IMR-90 (cell line): ENCODE results near the gene SCYGR1. TPM values are rescaled to one million over a fixed set of nuclear protein-coding genes. Genes with fewer than 3 reads are reported as not detected.
A peak's percentile ranks its signal among the peaks of the same experiment; 100 is the strongest.

Experiments
- ATAC-seq: fragments of 200-7000 bp; cut with Tn5 transposase; 2 replicates; pipeline ENCODE4 v1.9.1; 2020; ENCODE audit warnings: low read depth, mild to moderate bottlenecking, moderate library complexity
- BruUV-seq: library from RNA; stranded (reverse); fragments of 400-500 nt; replicated peaks from 2 replicates; lab custom pipeline; 2021; lab: Mats Ljungman, UMichigan
- CTCF ChIA-PET: fragments of 300-600 bp; formaldehyde crosslinking; extraction: SDS; loops from one replicate; lab custom pipeline; 2021; ENCODE audit warnings: antibody characterized with exemption; lab: Yijun Ruan, JAX
- POLR2A ChIA-PET: fragments of 300-600 bp; sonication (Branson Sonifier 250); formaldehyde crosslinking; loops from one replicate; lab custom pipeline; 2022; ENCODE audit warnings: antibody characterized with exemption; ENCODE audit not compliant: unreplicated experiment; lab: Charles Lee
- DNase-seq: peaks from one replicate; pipeline ENCODE4 v3.0.0; 2013
- H2AFZ ChIP-seq: replicated peaks from 2 replicates; pipeline ENCODE3; 2013; ENCODE audit warnings: low read length, mild to moderate bottlenecking; ENCODE audit not compliant: poor library complexity
- H2AK5ac ChIP-seq: 2 replicates; pipeline ENCODE4 v1.6.1; 2013; ENCODE audit warnings: low read depth, low read length, inconsistent platforms
- H2AK9ac ChIP-seq: replicated peaks from 2 replicates; pipeline ENCODE3; 2013; ENCODE audit warnings: mild to moderate bottlenecking, low read depth, low read length, moderate library complexity; ENCODE audit not compliant: poor library complexity
- H2BK120ac ChIP-seq: 2 replicates; pipeline ENCODE4 v1.6.1; 2013; ENCODE audit warnings: low read depth, low read length, inconsistent platforms
- H2BK15ac ChIP-seq: 3 replicates; pipeline ENCODE4 v1.6.1; 2013; ENCODE audit warnings: low read depth, low read length, inconsistent platforms
- H2BK20ac ChIP-seq: 2 replicates; pipeline ENCODE4 v1.6.1; 2013; ENCODE audit warnings: low read depth, mild to moderate bottlenecking, inconsistent platforms, low read length, moderate library complexity
- H2BK5ac ChIP-seq: 2 replicates; pipeline ENCODE4 v1.6.1; 2013; ENCODE audit warnings: mild to moderate bottlenecking, low read depth, low read length, inconsistent platforms; ENCODE audit not compliant: poor library complexity, severe bottlenecking
- H3K14ac ChIP-seq: replicated peaks from 2 replicates; pipeline ENCODE4 v1.6.1; 2013; ENCODE audit warnings: low read depth, low read length, inconsistent platforms
- H3K18ac ChIP-seq: 2 replicates; pipeline ENCODE4 v1.6.1; 2013; ENCODE audit warnings: low read depth, low read length, control low read depth
- H3K23ac ChIP-seq: 2 replicates; pipeline ENCODE4 v1.6.1; 2013; ENCODE audit warnings: low read depth, low read length, inconsistent platforms
- H3K27ac ChIP-seq: 2 replicates; pipeline ENCODE4 v1.5.1; 2013; ENCODE audit warnings: mild to moderate bottlenecking, control low read depth, low read length; ENCODE audit not compliant: insufficient read depth
- H3K27me3 ChIP-seq: 2 replicates; pipeline ENCODE4 v1.6.1; 2013; ENCODE audit warnings: low read length; ENCODE audit not compliant: control insufficient read depth, insufficient read depth
- H3K36me3 ChIP-seq: 2 replicates; pipeline ENCODE4 v1.6.1; 2013; ENCODE audit warnings: low read length, mixed read lengths; ENCODE audit not compliant: control insufficient read depth, insufficient read depth
- H3K4ac ChIP-seq: 2 replicates; pipeline ENCODE4 v1.6.1; 2013; ENCODE audit warnings: low read depth, low read length, inconsistent platforms
- H3K4me1 ChIP-seq: 2 replicates; pipeline ENCODE4 v1.6.1; 2013; ENCODE audit warnings: low read length, mixed read lengths; ENCODE audit not compliant: control insufficient read depth, insufficient read depth
- H3K4me2 ChIP-seq: 2 replicates; pipeline ENCODE4 v1.6.1; 2013; ENCODE audit warnings: low read depth, mild to moderate bottlenecking, control low read depth, low read length, moderate library complexity
- H3K4me3 ChIP-seq: 2 replicates; pipeline ENCODE4 v1.5.1; 2013; ENCODE audit warnings: low read depth, mild to moderate bottlenecking, control low read depth, low read length, moderate library complexity; ENCODE audit not compliant: insufficient read depth
- H3K56ac ChIP-seq: 2 replicates; pipeline ENCODE4 v1.6.1; 2013; ENCODE audit warnings: low read length, inconsistent platforms; ENCODE audit not compliant: insufficient read depth; ENCODE audit errors: extremely low read depth
- H3K79me1 ChIP-seq, 2 experiments: 2 replicates each; pipeline ENCODE4 v1.6.1; 2013; ENCODE audit warnings: low read length in 2 of 2, inconsistent platforms in 1 of 2, low read depth in 1 of 2
- H3K9ac ChIP-seq: 2 replicates; pipeline ENCODE4 v1.6.1; 2013; ENCODE audit warnings: low read depth, low read length, control low read depth
- H3K9me1 ChIP-seq: 2 replicates; pipeline ENCODE4 v1.6.1; 2013; ENCODE audit warnings: low read length, inconsistent platforms; ENCODE audit not compliant: insufficient read depth
- H3K9me3 ChIP-seq: 2 replicates; pipeline ENCODE4 v1.6.1; 2013; ENCODE audit warnings: low read length; ENCODE audit not compliant: control insufficient read depth, insufficient read depth
- H4K20me1 ChIP-seq: 2 replicates; pipeline ENCODE4 v1.6.1; 2013; ENCODE audit warnings: low read length, inconsistent platforms; ENCODE audit not compliant: insufficient read depth
- H4K5ac ChIP-seq: 2 replicates; pipeline ENCODE4 v1.6.1; 2013; ENCODE audit warnings: mild to moderate bottlenecking, low read depth, low read length, control low read depth
- H4K8ac ChIP-seq, 2 experiments: 2 replicates each; pipeline ENCODE4 v1.6.1; 2013; ENCODE audit warnings: low read depth in 2 of 2, low read length in 2 of 2, control low read depth in 1 of 2, inconsistent platforms in 1 of 2
- H4K91ac ChIP-seq: 2 replicates; pipeline ENCODE4 v1.6.1; 2013; ENCODE audit warnings: low read depth, low read length, inconsistent platforms; ENCODE audit not compliant: insufficient read depth
- BHLHE40 ChIP-seq: fragments of 150-350 bp; IDR thresholded peaks from 2 replicates; pipeline ENCODE4 v1.6.1; 2016; ENCODE audit warnings: mild to moderate bottlenecking, low read depth, low read length
- CTCF ChIP-seq: conservative IDR thresholded peaks from 2 replicates; pipeline ENCODE4 v1.5.1; 2012; ENCODE audit warnings: mild to moderate bottlenecking, low read depth, low read length, improper control_type of control experiment
- FOS ChIP-seq: fragments of 150-350 bp; IDR thresholded peaks from 2 replicates; pipeline ENCODE4 v1.6.1; 2016; ENCODE audit warnings: low read depth, low read length
- MAFK ChIP-seq: IDR thresholded peaks from 2 replicates; pipeline ENCODE4 v1.6.1; 2012; ENCODE audit warnings: low read depth, low read length, improper control_type of control experiment
- NFE2L2 ChIP-seq: fragments of 150-350 bp; IDR thresholded peaks from 2 replicates; pipeline ENCODE4 v1.6.1; 2016; ENCODE audit warnings: low read depth, mild to moderate bottlenecking, low read length
- POLR2A ChIP-seq: IDR thresholded peaks from 2 replicates; pipeline ENCODE4 v1.6.1; 2012; ENCODE audit warnings: mild to moderate bottlenecking, low read depth, low read length
- RAD21 ChIP-seq: IDR thresholded peaks from 2 replicates; pipeline ENCODE4 v1.6.1; 2012; ENCODE audit warnings: low read length, improper control_type of control experiment
- RFX5 ChIP-seq: IDR thresholded peaks from 2 replicates; pipeline ENCODE4 v1.8.0; 2012; ENCODE audit warnings: low read depth, mild to moderate bottlenecking, low read length, moderate library complexity
- SMC3 ChIP-seq: fragments of 150-350 bp; IDR thresholded peaks from 2 replicates; pipeline ENCODE4 v1.6.1; 2016; ENCODE audit warnings: low read depth, mild to moderate bottlenecking, antibody characterized with exemption, low read length, moderate library complexity
- WGBS, 2 experiments: methylation state at CpG; one replicate each; pipeline versions ENCODE4 v1.1.5 to v1.1.7; 2013; ENCODE audit warnings: missing lambda C conversion rate in 2 of 2; ENCODE audit not compliant: insufficient read length in 1 of 2; ENCODE audit errors: extremely low coverage in 2 of 2; 5-methylcytosine and 5-hydroxymethylcytosine counted together
- dilution Hi-C: fragments of 300-500 bp; cut with HindIII; formaldehyde crosslinking; loops from one replicate; pipeline ENCODE4 v1.14.3; 2018; ENCODE audit warnings: low sequenced_read_pairs; ENCODE audit not compliant: unreplicated experiment
- in situ Hi-C: fragments of 300-500 bp; cut with MboI; formaldehyde crosslinking; loops from 3 replicates; pipeline ENCODE4 v1.14.3; 2019; ENCODE audit warnings: low sequenced_read_pairs, inconsistent platforms, mixed read lengths
- intact Hi-C: fragments of 100-400 bp; cut with micrococcal nuclease; formaldehyde crosslinking; loops from 2 replicates; pipeline ENCODE4 v1.10.0; 2022
- polyA plus RNA-seq, 3 experiments: library from polyadenylated mRNA; depleted of rRNA; stranded (reverse); fragments of >200 nt; gene quantifications; 2 replicates each; pipeline ENCODE4 v1.2.3, GENCODE V29; 2012; ENCODE audit warnings: low replicate concordance in 1 of 3
- total RNA-seq: library from RNA; depleted of rRNA; stranded (reverse); fragments of >200 nt; gene quantifications from 2 replicates; pipeline ENCODE4 v1.2.3, GENCODE V29; 2012

SCYGR1 gene
- total and polyA plus RNA-seq, 2 of the 4 experiments (the other 2 are of a cell fraction), result not detected

GRCh38 chr2:227411320-227411989 is 23.7 kb upstream of the SCYGR1 start:
- Histone ChIP-seq H3K9me3 (no peaks in the 10 kb centered on the region), H4K91ac (no peak overlapping the region), H3K27ac (no peak overlapping the region), H2AFZ (no peak overlapping the region), H3K4me1 (peaks cover 6% of the 10 kb centered on the region), H2BK20ac (no peak overlapping the region), H2AK9ac (no peak overlapping the region), H3K36me3 (no peaks in the 10 kb centered on the region), H3K18ac (no peak overlapping the region), H3K56ac (no peak overlapping the region), H3K9ac (no peak overlapping the region), H2AK5ac (no peak overlapping the region), H3K4me2 (no peak overlapping the region), H3K23ac (no peak overlapping the region), H4K8ac (no peak overlapping the region), H3K14ac (no peak overlapping the region), H3K9me1 (no peaks in the 10 kb centered on the region), H3K4me3 (no peak overlapping the region), H3K79me1 (no peaks in the 10 kb centered on the region), H4K5ac (no peak overlapping the region), H2BK15ac (no peak overlapping the region), H3K4ac (no peak overlapping the region), H3K27me3 (no peaks in the 10 kb centered on the region), H4K20me1 (no peaks in the 10 kb centered on the region), H2BK5ac (no peak overlapping the region), H2BK120ac (no peak overlapping the region)
- DNase-seq, result peak; percentile 39
- no TSS peak for BruUV-seq
- 100% methylated on average over 3 of the region's 9 CpGs; no CpG with 5 or more reads in 1 of the 2 experiments for whole genome bisulfite sequencing, 2 experiments
- no peak for ATAC-seq
- ChIA-PET CTCF (interaction anchor here (1.1 kb wide), 1 partner anchor 56 kb away, joined by 3 read pairs; no protein-coding TSS in a partner anchor), POLR2A (no interaction called here)
- TF ChIP-seq NFE2L2 (no peak), MAFK (no peak), RFX5 (no peak), FOS (no peak), POLR2A (no peak), BHLHE40 (no peak), SMC3 (no peak), CTCF (no peak), RAD21 (no peak)
- intact Hi-C loops (no loop called here), dilution Hi-C loops (no loop called here), in situ Hi-C loops (no loop called here)
